ENCODE data around the gene SKAP2.

SKAP2 gene

DNA sequence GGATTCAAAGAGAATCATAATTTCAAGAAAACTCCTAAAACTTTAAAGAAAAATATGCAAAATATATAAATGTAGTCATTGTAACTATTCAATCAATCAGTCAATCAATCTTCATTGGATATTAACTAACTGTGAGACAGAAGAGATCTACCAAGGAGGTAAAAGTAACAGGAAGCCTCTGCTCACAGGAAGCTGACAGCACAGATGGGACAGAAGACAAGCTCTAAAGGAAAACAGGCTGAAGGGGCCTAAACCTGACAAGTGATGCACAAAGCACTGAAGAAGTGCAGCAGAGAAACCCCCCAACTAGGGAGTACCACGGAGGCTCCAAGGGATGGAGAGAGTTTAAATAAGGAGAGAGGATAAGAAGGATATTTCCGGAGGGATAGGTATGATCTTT is 173.0 kb downstream of the SKAP2 start:
- WGBS, 2 donors (ENCODE audit: extremely low coverage in 2 of 2, insufficient read length in 2 of 2, insufficient replicate concordance in 1 of 2) = 100% methylated on average over 1 of the region's 2 CpGs; no CpG with 5 or more reads in 1 of the 2 donors
- H3K36me3 ChIP-seq (replicated peaks in 1 of 2; ENCODE audit: control insufficient read depth in 2 of 2, insufficient read depth in 2 of 2, low read length in 2 of 2) = no peaks in the 10 kb centered on the region

DNA sequence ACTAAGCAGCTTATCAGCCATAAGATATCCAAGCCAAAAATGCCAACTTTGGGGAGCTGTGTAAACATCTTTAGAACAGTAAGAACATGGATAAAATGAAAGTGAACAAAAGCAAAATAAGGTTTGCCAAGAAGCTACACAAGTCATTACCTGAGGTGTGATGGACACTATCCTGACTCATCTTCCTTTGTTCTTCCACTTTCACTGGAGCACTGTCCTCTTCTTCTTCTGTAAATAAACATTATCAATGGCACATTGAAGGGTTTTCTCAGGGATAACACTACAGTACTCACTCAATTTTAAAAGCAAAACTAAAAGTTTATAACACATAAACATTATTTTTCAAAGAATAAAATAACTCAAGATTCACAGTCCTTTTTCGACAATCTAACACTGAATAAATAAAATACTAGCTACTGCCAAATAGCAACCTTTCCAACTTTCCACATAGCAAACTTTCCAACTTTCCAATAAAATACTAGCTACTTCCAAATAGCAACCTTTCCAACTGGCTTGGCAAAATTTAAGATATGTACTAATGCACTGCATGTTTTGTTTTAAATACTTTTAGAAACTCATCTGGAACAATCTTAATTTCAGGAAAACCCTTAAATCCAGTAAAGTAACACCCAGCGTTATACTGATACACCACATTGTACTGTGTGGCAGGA is 174.1 kb downstream of the SKAP2 start:
- H2BK5ac ChIP-seq (ENCODE audit: low read length) = no peak overlapping the region
- no peaks in the 10 kb centered on the region for H3K36me3 ChIP-seq (replicated peaks in 1 of 2; ENCODE audit: control insufficient read depth in 2 of 2, insufficient read depth in 2 of 2, low read length in 2 of 2)
- H3K4me3 ChIP-seq (ENCODE audit: low read length in 2 of 2) = no peak overlapping the region
- no peaks in the 10 kb centered on the region for H3K27me3 ChIP-seq (ENCODE audit: control insufficient read depth in 3 of 3, insufficient read depth in 3 of 3, low read depth in 1 of 3, low read length in 3 of 3)
- no peak overlapping the region for H3K14ac ChIP-seq (ENCODE audit: low read length)
- H3K4me1 ChIP-seq (ENCODE audit: control insufficient read depth in 2 of 2, insufficient read depth in 1 of 2, low read depth in 1 of 2, low read length in 2 of 2) = peaks cover 6% of the 10 kb centered on the region in 2 donors
- H2BK12ac ChIP-seq (ENCODE audit: low read length) = no peak overlapping the region
- H3K4me2 ChIP-seq (ENCODE audit: insufficient read depth, low read length, poor library complexity, severe bottlenecking) = no peak overlapping the region
- no peak overlapping the region for H2AFZ ChIP-seq (ENCODE audit: low read length)
- no CpG with 5 or more reads among the region's 2 CpGs for WGBS, 2 donors (ENCODE audit: extremely low coverage in 2 of 2, insufficient read length in 2 of 2, insufficient replicate concordance in 1 of 2)
- DNase-seq (ENCODE audit: low spot score) = no peak
- H2BK120ac ChIP-seq (ENCODE audit: low read depth, low read length) = no peak overlapping the region
- no peak overlapping the region for H2BK15ac ChIP-seq (ENCODE audit: low read length)
- H3K23ac ChIP-seq (ENCODE audit: low read depth, low read length, poor library complexity) = no peak overlapping the region
- H3K18ac ChIP-seq (ENCODE audit: low read length) = no peak overlapping the region
- no peak overlapping the region for H3K9ac ChIP-seq (ENCODE audit: low read depth, low read length, poor library complexity)
- H4K91ac ChIP-seq (ENCODE audit: low read depth, low read length, poor library complexity) = no peak overlapping the region
- no peak overlapping the region for H4K8ac ChIP-seq (ENCODE audit: low read depth, low read length)
- H3K79me1 ChIP-seq (ENCODE audit: low read depth, low read length) = no peaks in the 10 kb centered on the region
- no peak overlapping the region for H2AK5ac ChIP-seq (ENCODE audit: low read depth, low read length)
- H3K27ac ChIP-seq (replicated peaks; ENCODE audit: low read length) = no peak overlapping the region
- no peak overlapping the region for H3K4ac ChIP-seq (ENCODE audit: low read length)
- no peaks in the 10 kb centered on the region for H3K9me3 ChIP-seq (replicated peaks in 1 of 2; ENCODE audit: control insufficient read depth in 2 of 2, insufficient read depth in 1 of 2, low read depth in 1 of 2, low read length in 2 of 2)

More for the DNA sequence above, 173.0 kb downstream of the SKAP2 start:
- H2AFZ ChIP-seq (ENCODE audit: low read length) = peak overlapping the region; percentile 65
- H3K27ac ChIP-seq (replicated peaks; ENCODE audit: low read length) = no peak overlapping the region
- no peak overlapping the region for H2BK12ac ChIP-seq (ENCODE audit: low read length)
- no peaks in the 10 kb centered on the region for H3K27me3 ChIP-seq (ENCODE audit: control insufficient read depth in 3 of 3, insufficient read depth in 3 of 3, low read depth in 1 of 3, low read length in 3 of 3)
- H4K91ac ChIP-seq (ENCODE audit: low read depth, low read length, poor library complexity) = no peak overlapping the region
- no peak overlapping the region for H2AK5ac ChIP-seq (ENCODE audit: low read depth, low read length)
- DNase-seq (ENCODE audit: low spot score) = no peak
- H3K23ac ChIP-seq (ENCODE audit: low read depth, low read length, poor library complexity) = no peak overlapping the region
- no peaks in the 10 kb centered on the region for H3K9me3 ChIP-seq (replicated peaks in 1 of 2; ENCODE audit: control insufficient read depth in 2 of 2, insufficient read depth in 1 of 2, low read depth in 1 of 2, low read length in 2 of 2)
- peaks cover 6% of the 10 kb centered on the region in 2 donors for H3K4me1 ChIP-seq (ENCODE audit: control insufficient read depth in 2 of 2, insufficient read depth in 1 of 2, low read depth in 1 of 2, low read length in 2 of 2)
- no peak overlapping the region for H3K4me2 ChIP-seq (ENCODE audit: insufficient read depth, low read length, poor library complexity, severe bottlenecking)
- no peak overlapping the region for H3K4ac ChIP-seq (ENCODE audit: low read length)
- no peak overlapping the region for H4K8ac ChIP-seq (ENCODE audit: low read depth, low read length)
- no peak overlapping the region for H3K9ac ChIP-seq (ENCODE audit: low read depth, low read length, poor library complexity)
- H3K79me1 ChIP-seq (ENCODE audit: low read depth, low read length) = no peaks in the 10 kb centered on the region
- no peak overlapping the region for H2BK15ac ChIP-seq (ENCODE audit: low read length)
- no peak overlapping the region for H3K14ac ChIP-seq (ENCODE audit: low read length)
- no peak overlapping the region for H2BK120ac ChIP-seq (ENCODE audit: low read depth, low read length)
- no peak overlapping the region for H3K4me3 ChIP-seq (ENCODE audit: low read length in 2 of 2)
- H3K18ac ChIP-seq (ENCODE audit: low read length) = no peak overlapping the region
- H2BK5ac ChIP-seq (ENCODE audit: low read length) = no peak overlapping the region

DNA sequence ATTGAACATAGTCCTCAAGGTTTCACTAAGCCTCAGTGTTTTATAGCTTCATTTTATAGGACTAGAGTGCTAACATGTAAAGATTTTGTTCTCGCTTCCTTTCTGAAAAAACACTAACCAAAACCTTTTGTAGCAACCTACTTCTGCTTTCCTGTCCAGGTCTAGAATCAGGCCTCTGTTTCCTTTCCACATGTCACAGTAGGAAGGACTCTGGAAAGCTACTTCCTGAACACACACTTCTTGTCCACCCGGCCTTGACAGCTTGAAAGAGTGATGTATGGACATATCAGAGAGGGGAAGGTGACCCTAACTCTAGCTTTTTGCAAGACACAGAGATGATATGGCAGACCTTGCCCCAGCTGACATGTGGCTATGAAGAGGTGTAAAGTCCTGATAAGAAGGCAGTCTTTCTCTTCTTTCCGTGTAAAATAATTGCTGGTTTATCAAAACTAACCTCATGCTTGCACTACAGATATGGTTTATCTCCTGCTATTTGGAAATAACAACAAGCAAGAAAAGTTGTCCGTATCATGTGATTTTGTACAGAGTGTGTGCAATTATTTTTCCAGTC is 175.4 kb downstream of the SKAP2 start:
- Histone ChIP-seq H3K27me3 (ENCODE audit: control insufficient read depth in 3 of 3, insufficient read depth in 3 of 3, low read depth in 1 of 3, low read length in 3 of 3) (no peaks in the 10 kb centered on the region), H3K18ac (ENCODE audit: low read length) (no peak overlapping the region), H4K8ac (ENCODE audit: low read depth, low read length) (no peak overlapping the region), H3K27ac (replicated peaks; ENCODE audit: low read length) (no peak overlapping the region), H3K4me3 (ENCODE audit: low read length in 2 of 2) (no peak overlapping the region), H2AFZ (ENCODE audit: low read length) (no peak overlapping the region), H3K4me2 (ENCODE audit: insufficient read depth, low read length, poor library complexity, severe bottlenecking) (no peak overlapping the region), H4K91ac (ENCODE audit: low read depth, low read length, poor library complexity) (no peak overlapping the region), H3K4ac (ENCODE audit: low read length) (no peak overlapping the region), H2BK12ac (ENCODE audit: low read length) (no peak overlapping the region), H3K36me3 (replicated peaks in 1 of 2; ENCODE audit: control insufficient read depth in 2 of 2, insufficient read depth in 2 of 2, low read length in 2 of 2) (no peaks in the 10 kb centered on the region), H2BK15ac (ENCODE audit: low read length) (no peak overlapping the region), H3K9me3 (replicated peaks in 1 of 2; ENCODE audit: control insufficient read depth in 2 of 2, insufficient read depth in 1 of 2, low read depth in 1 of 2, low read length in 2 of 2) (no peaks in the 10 kb centered on the region), H3K14ac (ENCODE audit: low read length) (no peak overlapping the region), H3K9ac (ENCODE audit: low read depth, low read length, poor library complexity) (no peak overlapping the region), H2BK120ac (ENCODE audit: low read depth, low read length) (no peak overlapping the region), H2BK5ac (ENCODE audit: low read length) (no peak overlapping the region), H3K23ac (ENCODE audit: low read depth, low read length, poor library complexity) (no peak overlapping the region), H3K79me1 (ENCODE audit: low read depth, low read length) (no peaks in the 10 kb centered on the region), H2AK5ac (ENCODE audit: low read depth, low read length) (no peak overlapping the region), H3K4me1 (ENCODE audit: control insufficient read depth in 2 of 2, insufficient read depth in 1 of 2, low read depth in 1 of 2, low read length in 2 of 2) (peaks cover 6% of the 10 kb centered on the region in 2 donors)
- WGBS, 2 donors (ENCODE audit: extremely low coverage in 2 of 2, insufficient read length in 2 of 2, insufficient replicate concordance in 1 of 2) = no CpG with 5 or more reads among the region's 4 CpGs
- DNase-seq (ENCODE audit: low spot score) = no peak

DNA sequence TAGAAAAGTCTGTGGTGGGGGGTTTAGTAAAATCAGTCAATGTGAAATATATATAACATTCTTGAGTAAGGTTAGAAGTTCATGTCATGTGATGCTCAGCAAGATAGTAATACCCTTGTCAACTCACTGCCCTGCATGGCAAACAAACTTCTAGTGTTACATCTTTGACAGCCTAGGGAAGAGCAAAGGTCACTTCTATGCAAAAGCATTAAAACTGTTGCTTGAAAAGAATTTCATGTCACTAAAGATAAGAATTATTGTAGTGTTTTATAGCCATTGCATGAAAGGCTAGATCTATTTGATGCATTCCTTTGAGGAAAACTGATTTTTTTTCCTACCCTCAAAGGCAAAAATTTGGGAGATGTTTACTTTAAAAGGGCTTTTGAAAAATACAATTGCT is 176.0 kb downstream of the SKAP2 start:
- Histone ChIP-seq H3K4me1 (ENCODE audit: control insufficient read depth in 2 of 2, insufficient read depth in 1 of 2, low read depth in 1 of 2, low read length in 2 of 2) (peaks cover 6% of the 10 kb centered on the region in 2 donors), H3K14ac (ENCODE audit: low read length) (no peak overlapping the region), H3K79me1 (ENCODE audit: low read depth, low read length) (no peaks in the 10 kb centered on the region), H2AK5ac (ENCODE audit: low read depth, low read length) (no peak overlapping the region), H3K36me3 (replicated peaks in 1 of 2; ENCODE audit: control insufficient read depth in 2 of 2, insufficient read depth in 2 of 2, low read length in 2 of 2) (no peaks in the 10 kb centered on the region), H2BK5ac (ENCODE audit: low read length) (no peak overlapping the region), H3K4me3 (ENCODE audit: low read length in 2 of 2) (no peak overlapping the region), H3K23ac (ENCODE audit: low read depth, low read length, poor library complexity) (no peak overlapping the region), H3K4me2 (ENCODE audit: insufficient read depth, low read length, poor library complexity, severe bottlenecking) (no peak overlapping the region), H4K91ac (ENCODE audit: low read depth, low read length, poor library complexity) (no peak overlapping the region), H3K9me3 (replicated peaks in 1 of 2; ENCODE audit: control insufficient read depth in 2 of 2, insufficient read depth in 1 of 2, low read depth in 1 of 2, low read length in 2 of 2) (no peaks in the 10 kb centered on the region), H2AFZ (ENCODE audit: low read length) (no peak overlapping the region), H2BK15ac (ENCODE audit: low read length) (no peak overlapping the region), H4K8ac (ENCODE audit: low read depth, low read length) (no peak overlapping the region), H3K27me3 (ENCODE audit: control insufficient read depth in 3 of 3, insufficient read depth in 3 of 3, low read depth in 1 of 3, low read length in 3 of 3) (no peaks in the 10 kb centered on the region), H3K4ac (ENCODE audit: low read length) (no peak overlapping the region), H3K18ac (ENCODE audit: low read length) (no peak overlapping the region), H3K9ac (ENCODE audit: low read depth, low read length, poor library complexity) (no peak overlapping the region), H3K27ac (replicated peaks; ENCODE audit: low read length) (no peak overlapping the region), H2BK120ac (ENCODE audit: low read depth, low read length) (no peak overlapping the region), H2BK12ac (ENCODE audit: low read length) (no peak overlapping the region)
- DNase-seq (ENCODE audit: low spot score) = no peak

All from neuronal stem cell (in vitro differentiated cells).